ENCODE data around the gene FN3K.

The FN3K gene

DNA sequence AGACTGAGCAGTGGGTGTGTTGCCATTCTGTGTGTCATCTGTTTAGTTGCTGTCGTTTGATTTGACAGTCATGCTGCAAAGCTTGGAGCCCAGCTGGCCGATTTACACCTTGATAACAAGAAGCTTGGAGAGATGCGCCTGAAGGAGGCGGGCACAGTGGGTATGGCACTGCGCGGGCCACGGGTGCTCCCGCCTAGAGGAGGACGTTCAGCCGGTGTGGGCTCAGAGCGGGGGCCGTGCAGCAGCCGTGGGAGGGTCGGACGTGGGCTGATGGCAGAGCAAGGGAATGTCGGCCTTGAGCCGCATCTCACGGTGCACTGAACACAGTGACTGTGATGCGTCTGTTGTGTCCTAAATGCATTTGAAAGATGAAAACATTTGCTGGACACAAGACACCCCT is 15.2 kb upstream of the FN3K start:
- TF ChIP-seq ARNTL (CRISPR knock-in tag; IDR thresholded peaks at IDR 0.05; ENCODE audit: borderline replicate concordance, low read depth) = no peak
- TF ChIP-seq PPARA (CRISPR knock-in tag; IDR thresholded peaks at IDR 0.05; ENCODE audit: borderline replicate concordance) = no peak
- TF ChIP-seq, protein P1, sequence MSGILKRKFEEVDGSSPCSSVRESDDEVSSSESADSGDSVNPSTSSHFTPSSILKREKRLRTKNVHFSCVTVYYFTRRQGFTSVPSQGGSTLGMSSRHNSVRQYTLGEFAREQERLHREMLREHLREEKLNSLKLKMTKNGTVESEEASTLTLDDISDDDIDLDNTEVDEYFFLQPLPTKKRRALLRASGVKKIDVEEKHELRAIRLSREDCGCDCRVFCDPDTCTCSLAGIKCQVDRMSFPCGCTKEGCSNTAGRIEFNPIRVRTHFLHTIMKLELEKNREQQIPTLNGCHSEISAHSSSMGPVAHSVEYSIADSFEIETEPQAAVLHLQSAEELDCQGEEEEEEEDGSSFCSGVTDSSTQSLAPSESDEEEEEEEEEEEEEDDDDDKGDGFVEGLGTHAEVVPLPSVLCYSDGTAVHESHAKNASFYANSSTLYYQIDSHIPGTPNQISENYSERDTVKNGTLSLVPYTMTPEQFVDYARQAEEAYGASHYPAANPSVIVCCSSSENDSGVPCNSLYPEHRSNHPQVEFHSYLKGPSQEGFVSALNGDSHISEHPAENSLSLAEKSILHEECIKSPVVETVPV (CRISPR knock-in tag; IDR thresholded peaks at IDR 0.05) = no peak
- TF ChIP-seq ZNF565 (CRISPR knock-in tag; conservative IDR thresholded peaks at IDR 0.05; ENCODE audit: low read depth) = no peak
- TF ChIP-seq ZFP3 (CRISPR knock-in tag; IDR thresholded peaks at IDR 0.05) = no peak
- TF ChIP-seq ZFP30 (CRISPR knock-in tag; IDR thresholded peaks at IDR 0.05) = no peak
- no peak for TF ChIP-seq ZNF8 (CRISPR knock-in tag; IDR thresholded peaks at IDR 0.05)
- no peak for TF ChIP-seq ZC3H10 (CRISPR knock-in tag; IDR thresholded peaks at IDR 0.05)
- TF ChIP-seq CSDC2 (CRISPR knock-in tag; IDR thresholded peaks at IDR 0.05) = no peak
- TF ChIP-seq BACH2 (CRISPR knock-in tag; IDR thresholded peaks at IDR 0.05; ENCODE audit: borderline replicate concordance) = no peak
- TF ChIP-seq ZNF70 (CRISPR knock-in tag; IDR thresholded peaks at IDR 0.05) = no peak
- no peak for TF ChIP-seq TCF4 (CRISPR knock-in tag; IDR thresholded peaks at IDR 0.05; ENCODE audit: borderline replicate concordance)
- no peak for TF ChIP-seq SNAI2 (CRISPR knock-in tag; IDR thresholded peaks at IDR 0.05)
- TF ChIP-seq, protein P2, sequence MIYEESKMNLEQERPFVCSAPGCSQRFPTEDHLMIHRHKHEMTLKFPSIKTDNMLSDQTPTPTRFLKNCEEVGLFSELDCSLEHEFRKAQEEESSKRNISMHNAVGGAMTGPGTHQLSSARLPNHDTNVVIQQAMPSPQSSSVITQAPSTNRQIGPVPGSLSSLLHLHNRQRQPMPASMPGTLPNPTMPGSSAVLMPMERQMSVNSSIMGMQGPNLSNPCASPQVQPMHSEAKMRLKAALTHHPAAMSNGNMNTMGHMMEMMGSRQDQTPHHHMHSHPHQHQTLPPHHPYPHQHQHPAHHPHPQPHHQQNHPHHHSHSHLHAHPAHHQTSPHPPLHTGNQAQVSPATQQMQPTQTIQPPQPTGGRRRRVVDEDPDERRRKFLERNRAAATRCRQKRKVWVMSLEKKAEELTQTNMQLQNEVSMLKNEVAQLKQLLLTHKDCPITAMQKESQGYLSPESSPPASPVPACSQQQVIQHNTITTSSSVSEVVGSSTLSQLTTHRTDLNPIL (CRISPR knock-in tag; IDR thresholded peaks at IDR 0.05; ENCODE audit: low read depth) = no peak
- TF ChIP-seq, protein P3, sequence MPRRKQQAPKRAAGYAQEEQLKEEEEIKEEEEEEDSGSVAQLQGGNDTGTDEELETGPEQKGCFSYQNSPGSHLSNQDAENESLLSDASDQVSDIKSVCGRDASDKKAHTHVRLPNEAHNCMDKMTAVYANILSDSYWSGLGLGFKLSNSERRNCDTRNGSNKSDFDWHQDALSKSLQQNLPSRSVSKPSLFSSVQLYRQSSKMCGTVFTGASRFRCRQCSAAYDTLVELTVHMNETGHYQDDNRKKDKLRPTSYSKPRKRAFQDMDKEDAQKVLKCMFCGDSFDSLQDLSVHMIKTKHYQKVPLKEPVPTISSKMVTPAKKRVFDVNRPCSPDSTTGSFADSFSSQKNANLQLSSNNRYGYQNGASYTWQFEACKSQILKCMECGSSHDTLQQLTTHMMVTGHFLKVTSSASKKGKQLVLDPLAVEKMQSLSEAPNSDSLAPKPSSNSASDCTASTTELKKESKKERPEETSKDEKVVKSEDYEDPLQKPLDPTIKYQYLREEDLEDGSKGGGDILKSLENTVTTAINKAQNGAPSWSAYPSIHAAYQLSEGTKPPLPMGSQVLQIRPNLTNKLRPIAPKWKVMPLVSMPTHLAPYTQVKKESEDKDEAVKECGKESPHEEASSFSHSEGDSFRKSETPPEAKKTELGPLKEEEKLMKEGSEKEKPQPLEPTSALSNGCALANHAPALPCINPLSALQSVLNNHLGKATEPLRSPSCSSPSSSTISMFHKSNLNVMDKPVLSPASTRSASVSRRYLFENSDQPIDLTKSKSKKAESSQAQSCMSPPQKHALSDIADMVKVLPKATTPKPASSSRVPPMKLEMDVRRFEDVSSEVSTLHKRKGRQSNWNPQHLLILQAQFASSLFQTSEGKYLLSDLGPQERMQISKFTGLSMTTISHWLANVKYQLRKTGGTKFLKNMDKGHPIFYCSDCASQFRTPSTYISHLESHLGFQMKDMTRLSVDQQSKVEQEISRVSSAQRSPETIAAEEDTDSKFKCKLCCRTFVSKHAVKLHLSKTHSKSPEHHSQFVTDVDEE (CRISPR knock-in tag; IDR thresholded peaks at IDR 0.05) = no peak
- TF ChIP-seq ESRRG (CRISPR knock-in tag; IDR thresholded peaks at IDR 0.05) = no peak
- ATAC-seq = no peak

DNA sequence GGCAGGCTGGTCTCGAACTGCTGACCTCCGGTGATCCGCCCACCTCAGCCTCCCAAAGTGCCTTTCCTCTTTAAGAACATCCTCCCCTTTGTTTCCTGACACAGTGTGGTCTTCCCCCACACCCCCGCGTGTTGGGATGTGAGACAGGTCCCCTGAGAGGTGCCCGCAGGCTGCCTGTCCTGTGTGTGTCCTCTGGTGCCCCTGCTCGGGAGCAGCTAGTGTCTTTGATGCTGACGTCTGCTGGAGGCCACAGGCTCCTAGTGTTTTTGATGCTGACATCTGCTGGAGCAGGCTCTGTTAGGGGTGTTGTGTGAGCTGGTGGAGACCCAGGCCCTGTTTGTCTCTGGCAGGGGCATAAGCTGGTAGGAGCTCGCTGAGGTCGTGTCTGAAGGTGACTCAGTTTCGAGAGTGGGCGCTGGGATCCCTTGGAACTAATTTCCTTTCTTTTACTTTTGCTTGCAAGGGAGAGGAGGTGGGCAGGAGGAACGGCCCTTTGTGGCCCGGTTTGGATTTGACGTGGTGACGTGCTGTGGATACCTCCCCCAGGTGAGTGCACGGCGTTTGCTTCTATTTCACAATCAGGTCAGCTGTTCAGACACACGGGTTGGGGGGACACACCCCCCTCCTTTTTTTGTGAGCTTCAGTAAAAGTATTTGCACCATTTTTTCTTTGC is 12.9 kb upstream of the FN3K start:
- ATAC-seq = no peak

More for the DNA sequence above, 12.9 kb upstream of the FN3K start:
- TF ChIP-seq, protein P4, sequence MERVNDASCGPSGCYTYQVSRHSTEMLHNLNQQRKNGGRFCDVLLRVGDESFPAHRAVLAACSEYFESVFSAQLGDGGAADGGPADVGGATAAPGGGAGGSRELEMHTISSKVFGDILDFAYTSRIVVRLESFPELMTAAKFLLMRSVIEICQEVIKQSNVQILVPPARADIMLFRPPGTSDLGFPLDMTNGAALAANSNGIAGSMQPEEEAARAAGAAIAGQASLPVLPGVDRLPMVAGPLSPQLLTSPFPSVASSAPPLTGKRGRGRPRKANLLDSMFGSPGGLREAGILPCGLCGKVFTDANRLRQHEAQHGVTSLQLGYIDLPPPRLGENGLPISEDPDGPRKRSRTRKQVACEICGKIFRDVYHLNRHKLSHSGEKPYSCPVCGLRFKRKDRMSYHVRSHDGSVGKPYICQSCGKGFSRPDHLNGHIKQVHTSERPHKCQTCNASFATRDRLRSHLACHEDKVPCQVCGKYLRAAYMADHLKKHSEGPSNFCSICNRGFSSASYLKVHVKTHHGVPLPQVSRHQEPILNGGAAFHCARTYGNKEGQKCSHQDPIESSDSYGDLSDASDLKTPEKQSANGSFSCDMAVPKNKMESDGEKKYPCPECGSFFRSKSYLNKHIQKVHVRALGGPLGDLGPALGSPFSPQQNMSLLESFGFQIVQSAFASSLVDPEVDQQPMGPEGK (CRISPR knock-in tag; IDR thresholded peaks at IDR 0.05; ENCODE audit: borderline replicate concordance) = no peak
- no peak for TF ChIP-seq BACH2 (CRISPR knock-in tag; IDR thresholded peaks at IDR 0.05; ENCODE audit: borderline replicate concordance)
- TF ChIP-seq ESRRG (CRISPR knock-in tag; IDR thresholded peaks at IDR 0.05) = no peak
- no peak for TF ChIP-seq CSDC2 (CRISPR knock-in tag; IDR thresholded peaks at IDR 0.05)
- TF ChIP-seq ARNTL (CRISPR knock-in tag; IDR thresholded peaks at IDR 0.05; ENCODE audit: borderline replicate concordance, low read depth) = no peak
- TF ChIP-seq TOX (CRISPR knock-in tag; IDR thresholded peaks at IDR 0.05; ENCODE audit: borderline replicate concordance) = no peak
- TF ChIP-seq, protein P1 (CRISPR knock-in tag; IDR thresholded peaks at IDR 0.05) = no peak
- TF ChIP-seq, protein P5, sequence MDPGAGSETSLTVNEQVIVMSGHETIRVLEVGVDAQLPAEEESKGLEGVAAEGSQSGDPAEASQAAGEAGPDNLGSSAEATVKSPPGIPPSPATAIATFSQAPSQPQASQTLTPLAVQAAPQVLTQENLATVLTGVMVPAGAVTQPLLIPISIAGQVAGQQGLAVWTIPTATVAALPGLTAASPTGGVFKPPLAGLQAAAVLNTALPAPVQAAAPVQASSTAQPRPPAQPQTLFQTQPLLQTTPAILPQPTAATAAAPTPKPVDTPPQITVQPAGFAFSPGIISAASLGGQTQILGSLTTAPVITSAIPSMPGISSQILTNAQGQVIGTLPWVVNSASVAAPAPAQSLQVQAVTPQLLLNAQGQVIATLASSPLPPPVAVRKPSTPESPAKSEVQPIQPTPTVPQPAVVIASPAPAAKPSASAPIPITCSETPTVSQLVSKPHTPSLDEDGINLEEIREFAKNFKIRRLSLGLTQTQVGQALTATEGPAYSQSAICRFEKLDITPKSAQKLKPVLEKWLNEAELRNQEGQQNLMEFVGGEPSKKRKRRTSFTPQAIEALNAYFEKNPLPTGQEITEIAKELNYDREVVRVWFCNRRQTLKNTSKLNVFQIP (CRISPR knock-in tag; IDR thresholded peaks at IDR 0.05; ENCODE audit: borderline replicate concordance, low read depth) = no peak
- TF ChIP-seq PPARA (CRISPR knock-in tag; IDR thresholded peaks at IDR 0.05; ENCODE audit: borderline replicate concordance) = no peak
- TF ChIP-seq ZFP30 (CRISPR knock-in tag; IDR thresholded peaks at IDR 0.05) = no peak
- no peak for TF ChIP-seq ZFP3 (CRISPR knock-in tag; IDR thresholded peaks at IDR 0.05)

Measured in SK-N-SH treated with all-trans-retinoic acid at 6 μM for 48 hours (cell line).